ENCODE data around the gene GNPTG. TPM values are rescaled to one million over a fixed set of nuclear protein-coding genes. Genes with fewer than 3 reads are reported as not detected.

GNPTG gene
- total RNA-seq, 1 donor from 2014 or later: 104 TPM

DNA sequence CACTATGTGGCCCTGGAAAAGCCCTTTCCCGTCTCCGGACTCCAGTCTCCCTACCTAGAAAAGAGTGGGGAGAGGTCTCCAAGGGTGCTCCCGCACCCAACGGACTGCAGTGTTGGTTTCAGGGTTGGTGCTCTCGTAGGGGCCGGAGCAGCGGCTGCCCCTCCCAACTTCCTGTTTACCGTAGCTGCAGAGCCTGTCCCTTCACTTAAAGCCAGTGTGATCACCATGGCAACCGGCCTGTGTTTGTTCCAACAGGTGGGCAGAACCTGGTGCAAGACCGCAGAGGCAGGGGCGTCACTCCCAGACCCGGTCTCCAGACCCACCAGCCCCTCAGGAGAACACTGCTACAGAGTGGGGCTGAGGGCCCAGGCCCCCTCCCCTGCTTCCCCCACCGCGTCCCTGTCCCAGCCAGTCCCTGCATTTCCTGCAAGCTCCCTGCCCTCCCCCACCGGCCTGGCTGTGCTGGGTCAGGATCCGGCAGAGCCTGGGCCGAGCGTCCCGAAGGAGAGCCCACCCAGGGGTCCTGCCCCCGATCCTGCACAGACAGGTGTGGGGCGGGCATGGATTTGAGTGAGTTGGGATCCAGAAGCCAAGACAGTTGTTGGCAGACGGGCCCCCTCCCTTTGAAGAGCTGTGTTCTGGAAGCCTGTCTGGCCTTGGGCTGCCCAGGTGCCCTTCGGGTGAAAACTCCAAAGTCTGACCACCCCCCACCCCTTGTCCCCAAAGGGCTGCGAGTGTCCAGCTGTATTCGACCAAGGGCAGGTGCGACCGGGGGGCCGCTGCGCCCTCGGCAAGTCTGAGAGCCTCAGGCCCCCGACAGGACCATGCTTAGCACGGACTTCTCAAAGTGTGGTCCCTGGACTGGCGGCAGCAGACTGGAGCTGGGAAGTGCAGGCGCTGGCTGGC lies 19.8 kb upstream of the GNPTG start:
- DNase-seq (ENCODE audit: low read depth): peak; percentile 72
- no peaks in the 10 kb centered on the region for H3K36me3 ChIP-seq (ENCODE audit: control insufficient read depth, insufficient read depth, low read length)
- peaks cover 62% of the 10 kb centered on the region for H3K27me3 ChIP-seq (ENCODE audit: control insufficient read depth, insufficient read depth, low read length)
- TF ChIP-seq, protein P1, sequence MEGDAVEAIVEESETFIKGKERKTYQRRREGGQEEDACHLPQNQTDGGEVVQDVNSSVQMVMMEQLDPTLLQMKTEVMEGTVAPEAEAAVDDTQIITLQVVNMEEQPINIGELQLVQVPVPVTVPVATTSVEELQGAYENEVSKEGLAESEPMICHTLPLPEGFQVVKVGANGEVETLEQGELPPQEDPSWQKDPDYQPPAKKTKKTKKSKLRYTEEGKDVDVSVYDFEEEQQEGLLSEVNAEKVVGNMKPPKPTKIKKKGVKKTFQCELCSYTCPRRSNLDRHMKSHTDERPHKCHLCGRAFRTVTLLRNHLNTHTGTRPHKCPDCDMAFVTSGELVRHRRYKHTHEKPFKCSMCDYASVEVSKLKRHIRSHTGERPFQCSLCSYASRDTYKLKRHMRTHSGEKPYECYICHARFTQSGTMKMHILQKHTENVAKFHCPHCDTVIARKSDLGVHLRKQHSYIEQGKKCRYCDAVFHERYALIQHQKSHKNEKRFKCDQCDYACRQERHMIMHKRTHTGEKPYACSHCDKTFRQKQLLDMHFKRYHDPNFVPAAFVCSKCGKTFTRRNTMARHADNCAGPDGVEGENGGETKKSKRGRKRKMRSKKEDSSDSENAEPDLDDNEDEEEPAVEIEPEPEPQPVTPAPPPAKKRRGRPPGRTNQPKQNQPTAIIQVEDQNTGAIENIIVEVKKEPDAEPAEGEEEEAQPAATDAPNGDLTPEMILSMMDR (IDR thresholded peaks at IDR 0.05; ENCODE audit: insufficient read depth, low read length, poor library complexity, severe bottlenecking): no peak
- H3K4me3 ChIP-seq (ENCODE audit: low read depth, low read length): no peak overlapping the region

DNA sequence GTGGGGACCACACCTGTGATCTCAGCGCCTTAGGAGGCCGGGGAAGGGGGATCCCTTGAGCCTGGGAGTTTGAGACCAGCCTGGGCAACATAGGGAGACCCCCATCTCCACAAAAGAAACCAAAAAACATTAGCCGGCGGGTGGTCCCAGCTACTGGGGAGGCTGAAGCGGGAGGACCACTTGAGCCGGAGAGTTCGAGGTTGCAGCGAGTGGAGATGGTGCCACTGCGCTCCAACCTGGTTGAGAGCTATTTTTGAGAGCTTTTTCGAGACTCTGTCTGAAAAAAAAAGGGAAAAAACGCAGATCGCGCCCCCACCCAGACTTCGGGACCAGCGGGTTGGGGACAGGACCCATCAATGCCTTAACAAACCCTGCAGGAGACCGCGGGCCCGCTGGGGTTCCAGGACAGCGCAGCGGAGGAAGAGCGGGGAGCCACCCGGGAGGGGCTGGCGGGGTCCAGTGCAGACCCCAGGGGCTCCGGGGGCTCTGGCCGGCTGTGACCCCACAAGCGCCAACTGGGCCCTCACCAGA lies 19.0 kb upstream of the GNPTG start:
- Histone ChIP-seq H3K36me3 (ENCODE audit: control insufficient read depth, insufficient read depth, low read length) (no peaks in the 10 kb centered on the region), H3K4me3 (ENCODE audit: low read depth, low read length) (no peak overlapping the region), H3K27me3 (ENCODE audit: control insufficient read depth, insufficient read depth, low read length) (peaks cover 67% of the 10 kb centered on the region)
- DNase-seq (ENCODE audit: low read depth): no peak
- TF ChIP-seq, protein P1 (IDR thresholded peaks at IDR 0.05; ENCODE audit: insufficient read depth, low read length, poor library complexity, severe bottlenecking): no peak

DNA sequence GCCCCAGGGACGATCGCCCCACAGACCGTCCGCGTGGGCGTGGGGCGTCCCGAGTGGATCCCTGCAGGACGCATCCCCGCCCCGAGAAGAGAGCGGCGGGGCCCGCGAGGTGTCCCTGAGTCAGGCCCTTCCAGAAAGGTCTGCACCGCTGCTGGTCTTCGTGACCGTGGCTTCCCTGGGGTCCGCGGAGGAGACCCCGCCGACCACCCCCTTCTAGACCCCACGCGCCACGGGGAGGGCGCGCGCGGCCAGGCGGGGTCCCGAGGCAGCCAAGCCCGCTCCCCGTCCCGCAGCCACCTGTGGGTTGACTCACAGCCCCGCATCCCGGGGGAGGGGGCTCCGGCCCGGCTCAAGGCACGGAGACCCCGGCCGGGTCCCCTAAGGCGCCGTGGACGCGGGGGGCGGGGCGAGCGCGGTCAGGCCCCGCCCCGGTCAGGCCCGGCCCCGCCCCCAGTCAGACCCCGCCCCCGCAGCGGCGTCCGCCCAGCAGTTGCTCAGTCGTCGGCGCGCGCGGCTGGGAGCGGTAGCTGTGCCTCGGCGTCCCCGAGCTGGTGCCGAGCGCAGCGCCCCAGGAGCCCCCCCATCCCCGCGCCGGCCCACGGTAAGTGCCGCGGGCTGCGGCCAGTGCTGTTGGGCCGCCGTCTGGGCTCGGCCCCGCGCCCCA lies 18.4 kb upstream of the GNPTG start, which contains the start of gene BAIAP3:
Gene BAIAP3, plus strand, starts transcription at position 497 of the 664 bp plus-strand sequence. CDS start 4,905 bp downstream, outside the sequence.
- peaks cover 70% of the 10 kb centered on the region for H3K27me3 ChIP-seq (ENCODE audit: control insufficient read depth, insufficient read depth, low read length)
- H3K36me3 ChIP-seq (ENCODE audit: control insufficient read depth, insufficient read depth, low read length): no peaks in the 10 kb centered on the region
- TF ChIP-seq, protein P1 (IDR thresholded peaks at IDR 0.05; ENCODE audit: insufficient read depth, low read length, poor library complexity, severe bottlenecking): no peak
- H3K4me3 ChIP-seq (ENCODE audit: low read depth, low read length): no peak within 1 kb of the TSS
- no peak for DNase-seq (ENCODE audit: low read depth)

DNA sequence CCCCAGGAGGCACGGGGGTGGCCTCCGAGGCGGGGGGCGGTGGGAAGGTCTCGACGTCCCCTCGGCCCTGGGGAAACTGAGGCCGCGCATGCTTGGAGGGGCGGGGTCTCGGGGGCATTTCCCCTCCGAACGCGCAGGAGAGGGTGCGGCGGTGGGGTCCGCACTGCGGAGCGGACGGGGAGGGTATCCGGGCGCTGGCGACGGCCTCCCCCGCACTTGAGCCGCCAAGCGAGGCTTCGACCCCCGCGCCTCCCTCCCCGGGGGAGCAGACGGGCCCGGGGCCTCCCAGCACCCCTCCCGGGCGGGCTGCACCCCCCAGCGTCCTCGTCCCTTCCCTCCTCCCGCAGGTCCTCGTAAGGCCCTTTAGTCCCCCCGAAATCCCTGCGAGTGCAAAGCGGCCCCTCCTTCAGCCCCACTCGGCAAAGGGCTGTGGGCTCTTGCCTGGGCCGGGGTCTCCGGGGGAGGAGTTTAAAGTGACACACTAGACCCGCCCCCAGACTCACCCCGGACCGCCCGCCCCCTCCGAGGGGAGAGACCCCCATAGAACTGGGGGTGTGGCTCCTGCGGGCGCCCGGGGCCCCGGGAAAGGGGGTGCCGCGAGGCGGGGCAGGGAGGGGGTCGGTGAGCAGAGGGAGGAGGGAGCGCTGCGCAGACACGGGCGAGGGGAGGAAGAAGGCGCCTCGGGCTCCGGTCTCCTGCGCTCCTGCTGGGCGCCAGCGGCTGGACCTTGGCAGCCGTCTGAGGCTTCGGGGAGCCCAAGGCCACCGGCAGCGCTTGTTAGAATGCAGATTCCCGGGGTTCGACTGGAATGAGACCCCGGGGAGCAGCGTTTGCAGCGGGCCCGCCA lies 17.7 kb upstream of the GNPTG start:
- H3K36me3 ChIP-seq (ENCODE audit: control insufficient read depth, insufficient read depth, low read length): no peaks in the 10 kb centered on the region
- TF ChIP-seq, protein P1 (IDR thresholded peaks at IDR 0.05; ENCODE audit: insufficient read depth, low read length, poor library complexity, severe bottlenecking): no peak
- H3K27me3 ChIP-seq (ENCODE audit: control insufficient read depth, insufficient read depth, low read length): peaks cover 78% of the 10 kb centered on the region
- DNase-seq (ENCODE audit: low read depth): no peak
- no peak overlapping the region for H3K4me3 ChIP-seq (ENCODE audit: low read depth, low read length)

DNA sequence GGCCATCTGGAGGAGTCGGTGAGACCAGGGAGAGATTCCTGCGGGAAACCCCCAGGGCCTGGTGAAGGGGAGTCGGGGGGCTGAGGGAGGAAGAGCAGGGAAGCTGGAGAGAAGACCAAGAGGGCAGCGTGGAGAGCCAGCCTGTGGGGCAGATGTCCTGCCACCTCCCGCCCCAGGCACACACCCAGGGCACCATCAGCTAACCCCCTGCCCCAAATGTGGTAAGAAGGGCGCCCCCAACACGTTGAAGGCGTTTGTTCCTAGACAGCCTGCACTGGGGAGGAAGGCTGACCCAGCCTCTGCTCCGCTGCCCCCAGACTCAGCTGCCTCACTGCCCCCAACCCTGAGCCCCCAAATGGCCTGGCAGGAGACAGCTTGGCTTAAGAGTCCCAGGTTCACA lies 17.0 kb upstream of the GNPTG start:
- Histone ChIP-seq H3K27me3 (ENCODE audit: control insufficient read depth, insufficient read depth, low read length) (peaks cover 78% of the 10 kb centered on the region), H3K4me3 (ENCODE audit: low read depth, low read length) (no peak overlapping the region), H3K36me3 (ENCODE audit: control insufficient read depth, insufficient read depth, low read length) (no peaks in the 10 kb centered on the region)
- DNase-seq (ENCODE audit: low read depth): no peak
- TF ChIP-seq, protein P1 (IDR thresholded peaks at IDR 0.05; ENCODE audit: insufficient read depth, low read length, poor library complexity, severe bottlenecking): no peak
